Breast epithelium (tissue), 4 donors: ENCODE data around the gene BPNT1. TPM values are rescaled to one million over a fixed set of nuclear protein-coding genes. Genes with fewer than 3 reads are reported as not detected.

Source experiments
- DNase-seq, 2 donors: peaks; one replicate each; pipeline ENCODE4 v3.0.0-alpha.2; 2019; ENCODE audit warnings: low spot score in 2 of 2
- H3K27ac ChIP-seq, 2 donors: fragments of 200-600 bp; sonication (generic) in 1 of 2; one replicate each; pipeline ENCODE4 v1.5.1; 2016 to 2019; ENCODE audit warnings: mild to moderate bottlenecking in 1 of 2
- H3K27me3 ChIP-seq, 2 donors: fragments of 200-600 bp; sonication (generic) in 1 of 2; one replicate each; pipeline versions ENCODE4 v1.5.1 to v1.6.0; 2017 to 2019; ENCODE audit warnings: control low read depth in 1 of 2, mild to moderate bottlenecking in 1 of 2
- H3K36me3 ChIP-seq: fragments of 200-600 bp; one replicate; pipeline ENCODE4 v1.5.1; 2019
- H3K4me1 ChIP-seq, 2 donors: fragments of 200-600 bp; sonication (generic); one replicate each; pipeline ENCODE4 v1.5.1; 2016 to 2019; ENCODE audit warnings: control low read depth in 1 of 2
- H3K4me3 ChIP-seq, 3 donors: fragments of 200-600 bp; sonication (generic); 1 replicate in 2 of 3; 2 replicates in 1 of 3; pipeline ENCODE4 v1.5.1; 2016 to 2019; ENCODE audit warnings: mild to moderate bottlenecking in 3 of 3, moderate library complexity in 2 of 3
- H3K9me3 ChIP-seq, 2 donors: fragments of 200-600 bp; sonication (generic) in 1 of 2; one replicate each; pipeline ENCODE4 v1.5.1; 2016 to 2019; ENCODE audit warnings: control low read depth in 1 of 2
- POLR2A ChIP-seq: fragments of 450-650 bp; IDR thresholded peaks from one replicate; pipeline ENCODE4 v1.6.1; 2016; ENCODE audit warnings: antibody characterized with exemption, mild to moderate bottlenecking, moderate library complexity
- POLR2AphosphoS5 ChIP-seq, 3 donors: sonication (generic); formaldehyde crosslinking; IDR thresholded peaks; one replicate each; pipeline ENCODE4 v1.6.1; 2017; ENCODE audit warnings: antibody characterized with exemption in 3 of 3
- intact Hi-C: fragments of 100-400 bp; cut with DNase I; formaldehyde crosslinking; loops from one replicate; pipeline ENCODE4 v1.15.1; 2023; ENCODE audit warnings: low total_unique reads
- total RNA-seq, 3 donors: library from RNA; depleted of rRNA; stranded (reverse); fragments of >200 nt; gene quantifications; one replicate each; pipeline ENCODE4 v1.1.0, GENCODE V29; 2016
- TF ChIP-seq, protein P1 (sequence below), 3 donors: fragments of 450-650 bp; IDR thresholded peaks; one replicate each; pipeline ENCODE4 v1.5.1; 2016 to 2017; ENCODE audit warnings: antibody characterized with exemption in 3 of 3, mild to moderate bottlenecking in 3 of 3, moderate library complexity in 3 of 3

Gene BPNT1
- total RNA-seq, 3 donors from 2014 or later = 14.6 to 34.1 (median 24.3) TPM

DNA sequence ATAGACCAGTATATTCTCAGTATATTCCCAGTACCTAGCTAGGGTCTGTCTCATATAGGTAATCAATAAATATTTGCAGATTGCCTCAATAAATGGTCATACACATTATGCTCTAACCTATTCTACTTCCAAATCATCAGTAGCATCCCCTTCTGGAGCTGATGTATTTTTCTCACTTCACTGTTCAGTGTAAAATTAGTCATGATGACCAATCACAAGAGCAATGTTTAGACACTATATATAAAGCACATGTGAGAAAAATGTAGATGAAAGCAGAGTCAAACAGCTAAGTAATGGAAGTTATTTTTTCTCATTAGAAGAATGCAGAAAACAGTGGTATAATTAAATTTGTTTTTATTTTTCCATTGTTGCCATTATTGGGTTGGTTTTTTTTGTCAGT, 78.0 kb downstream of the BPNT1 start:
- Histone ChIP-seq H3K9me3 (no peaks in the 10 kb centered on the region), H3K4me3 (no peak overlapping the region), H3K36me3 (no peaks in the 10 kb centered on the region), H3K27ac (no peak overlapping the region), H3K4me1 (no peaks in the 10 kb centered on the region), H3K27me3 (no peaks in the 10 kb centered on the region)
- TF ChIP-seq, protein P1, sequence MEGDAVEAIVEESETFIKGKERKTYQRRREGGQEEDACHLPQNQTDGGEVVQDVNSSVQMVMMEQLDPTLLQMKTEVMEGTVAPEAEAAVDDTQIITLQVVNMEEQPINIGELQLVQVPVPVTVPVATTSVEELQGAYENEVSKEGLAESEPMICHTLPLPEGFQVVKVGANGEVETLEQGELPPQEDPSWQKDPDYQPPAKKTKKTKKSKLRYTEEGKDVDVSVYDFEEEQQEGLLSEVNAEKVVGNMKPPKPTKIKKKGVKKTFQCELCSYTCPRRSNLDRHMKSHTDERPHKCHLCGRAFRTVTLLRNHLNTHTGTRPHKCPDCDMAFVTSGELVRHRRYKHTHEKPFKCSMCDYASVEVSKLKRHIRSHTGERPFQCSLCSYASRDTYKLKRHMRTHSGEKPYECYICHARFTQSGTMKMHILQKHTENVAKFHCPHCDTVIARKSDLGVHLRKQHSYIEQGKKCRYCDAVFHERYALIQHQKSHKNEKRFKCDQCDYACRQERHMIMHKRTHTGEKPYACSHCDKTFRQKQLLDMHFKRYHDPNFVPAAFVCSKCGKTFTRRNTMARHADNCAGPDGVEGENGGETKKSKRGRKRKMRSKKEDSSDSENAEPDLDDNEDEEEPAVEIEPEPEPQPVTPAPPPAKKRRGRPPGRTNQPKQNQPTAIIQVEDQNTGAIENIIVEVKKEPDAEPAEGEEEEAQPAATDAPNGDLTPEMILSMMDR (IDR thresholded peaks at IDR 0.05) = no peak
- TF ChIP-seq POLR2A (no peak), POLR2AphosphoS5 (IDR thresholded peaks at IDR 0.05) (no peak)
- intact Hi-C loops = no loop called here
- no peak for DNase-seq

Other genes with a start within 250 kb of the BPNT1 start
- not detected for gene SLC30A10, start 161.2 kb downstream of the BPNT1 start, total RNA-seq
- 10 to 100 TPM; 41.3 to 64.8 (median 47.5) TPM for gene EPRS1, start 43.3 kb downstream of the BPNT1 start, total RNA-seq
- gene IARS2, start 4.3 kb upstream of the BPNT1 start, total RNA-seq = 10 to 100 TPM; 57.7 to 84.0 (median 66.2) TPM
- gene RAB3GAP2, start 182.7 kb upstream of the BPNT1 start, total RNA-seq = 10 to 100 TPM; 30.9 to 43.2 (median 42.3) TPM